SK-N-MC (cell line): ENCODE measurements around the gene ATP1B2.

ENCODE experiments used
- DNase-seq: peaks from one replicate; pipeline ENCODE4 v3.0.0-alpha.2; 2011; ENCODE audit warnings: low read depth, low spot score
- H3K27ac ChIP-seq: fragments of 200-600 bp; sonication (generic); 2 replicates; pipeline ENCODE4 v1.5.1; 2016; ENCODE audit warnings: mixed run types
- H3K36me3 ChIP-seq: fragments of 200-600 bp; sonication (generic); 2 replicates; pipeline ENCODE4 v1.6.1; 2017; ENCODE audit warnings: antibody characterized with exemption, low read length, mixed read lengths; ENCODE audit not compliant: insufficient read depth
- H3K4me3 ChIP-seq: fragments of 200-600 bp; sonication (generic); 2 replicates; pipeline ENCODE4 v1.5.1; 2016
- H3K9ac ChIP-seq: fragments of 200-600 bp; sonication (generic); 2 replicates; pipeline ENCODE4 v1.8.0; 2017; ENCODE audit warnings: mixed run types, mixed read lengths; ENCODE audit not compliant: insufficient read length
- H3K9me3 ChIP-seq: fragments of 200-600 bp; sonication (generic); 2 replicates; pipeline ENCODE4 v1.6.1; 2017; ENCODE audit warnings: low read depth, mild to moderate bottlenecking, antibody characterized with exemption, low read length, moderate library complexity, mixed read lengths
- EZH2 ChIP-seq: fragments of 200-600 bp; sonication (generic); IDR thresholded peaks from one replicate; pipeline ENCODE4 v1.6.1; 2017; ENCODE audit warnings: antibody characterized with exemption
- FOXP2 ChIP-seq: optimal IDR thresholded peaks from 2 replicates; pipeline ENCODE3; 2011; ENCODE audit warnings: mild to moderate bottlenecking, moderate library complexity; ENCODE audit not compliant: insufficient read depth; ENCODE audit errors: extremely low read length, control extremely low read depth
- POLR2AphosphoS5 ChIP-seq: IDR thresholded peaks from 2 replicates; pipeline ENCODE4 v1.6.1; 2012; ENCODE audit warnings: mild to moderate bottlenecking, low read depth, low read length, borderline replicate concordance

Gene ATP1B2

DNA sequence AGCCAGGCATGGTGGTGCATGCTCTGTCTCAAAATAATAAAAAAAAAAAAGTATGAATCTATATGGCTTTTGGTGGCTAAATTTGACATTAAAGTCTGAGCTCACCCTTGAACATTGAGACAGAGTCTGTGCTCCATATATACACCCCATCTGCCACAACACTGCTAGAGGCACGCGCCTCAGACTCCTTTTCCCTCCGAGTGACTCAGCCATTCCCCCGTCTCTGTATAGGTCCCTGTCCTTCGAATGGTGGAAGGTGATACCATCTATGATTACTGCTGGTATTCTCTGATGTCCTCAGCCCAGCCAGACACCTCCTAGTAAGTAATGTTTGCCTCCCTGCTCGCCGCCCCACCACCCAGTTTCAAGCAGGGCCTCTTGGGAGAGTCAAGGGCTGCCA, 49.8 kb downstream of the ATP1B2 start:
- H3K9me3 ChIP-seq: no peaks in the 10 kb centered on the region
- no peaks in the 10 kb centered on the region; the same call in 1 of the 2 replicates for H3K36me3 ChIP-seq
- H3K9ac ChIP-seq: no peak overlapping the region
- H3K27ac ChIP-seq: no peak overlapping the region
- TF ChIP-seq POLR2AphosphoS5: no peak
- TF ChIP-seq EZH2: no peak
- TF ChIP-seq FOXP2: no peak
- no peak for DNase-seq
- H3K4me3 ChIP-seq: no peak overlapping the region

DNA sequence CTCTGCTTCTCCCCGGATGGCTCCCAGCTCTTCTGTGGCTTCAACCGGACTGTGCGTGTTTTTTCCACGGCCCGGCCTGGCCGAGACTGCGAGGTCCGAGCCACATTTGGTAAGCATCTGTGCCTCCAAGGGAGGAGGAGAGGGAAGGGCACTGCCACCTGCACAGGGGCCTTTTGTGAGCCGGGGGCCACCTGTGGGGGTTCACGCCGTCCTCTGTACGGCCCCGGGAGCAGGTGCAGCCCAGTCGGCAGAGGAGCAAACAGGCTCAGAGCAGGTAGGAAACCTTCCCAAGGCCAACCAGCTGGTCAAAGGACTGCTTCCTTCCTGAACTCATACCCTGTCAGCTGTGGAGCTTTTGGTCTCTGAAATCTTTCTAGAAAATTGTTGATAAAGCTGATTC, 51.0 kb downstream of the ATP1B2 start:
- TF ChIP-seq POLR2AphosphoS5: no peak
- no peak for TF ChIP-seq EZH2
- no peak for TF ChIP-seq FOXP2
- DNase-seq: no peak
- no peaks in the 10 kb centered on the region for H3K9me3 ChIP-seq
- H3K27ac ChIP-seq: no peak overlapping the region
- H3K36me3 ChIP-seq: no peaks in the 10 kb centered on the region; the same call in 1 of the 2 replicates
- no peak overlapping the region for H3K9ac ChIP-seq
- no peak overlapping the region for H3K4me3 ChIP-seq

DNA sequence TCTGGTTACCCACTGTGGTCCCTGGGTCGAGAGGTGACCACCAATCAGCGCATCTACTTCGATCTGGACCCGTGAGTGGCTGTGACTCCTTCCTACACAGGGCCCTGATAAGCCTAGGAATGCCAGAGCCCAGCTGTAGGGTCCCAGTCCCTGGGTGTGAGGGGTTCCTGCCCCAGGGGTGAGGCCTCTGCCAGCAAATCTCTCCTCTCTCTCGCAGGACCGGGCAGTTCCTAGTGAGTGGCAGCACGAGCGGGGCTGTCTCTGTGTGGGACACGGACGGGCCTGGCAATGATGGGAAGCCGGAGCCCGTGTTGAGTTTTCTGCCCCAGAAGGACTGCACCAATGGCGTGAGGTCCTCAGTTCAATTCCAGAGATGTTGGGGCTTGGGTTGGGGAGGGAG, 52.0 kb downstream of the ATP1B2 start:
- H3K36me3 ChIP-seq: no peaks in the 10 kb centered on the region; the same call in 1 of the 2 replicates
- no peak overlapping the region for H3K4me3 ChIP-seq
- H3K27ac ChIP-seq: no peak overlapping the region
- DNase-seq: no peak
- H3K9ac ChIP-seq: no peak overlapping the region
- no peaks in the 10 kb centered on the region for H3K9me3 ChIP-seq
- TF ChIP-seq FOXP2: no peak
- TF ChIP-seq POLR2AphosphoS5: no peak
- no peak for TF ChIP-seq EZH2

GRCh38 chr17:7703584-7704479, 53.1 kb downstream of the ATP1B2 start:
- peak overlapping the region; percentile 1; the same call in 1 of the 2 replicates for H3K27ac ChIP-seq

GRCh38 chr17:7704601-7705268, 54.0 kb downstream of the ATP1B2 start, which contains the start of gene EFNB3:
Gene EFNB3 (plus strand): TSS chr17:7705202. CDS start chr17:7705599, 397 bp downstream.
- Histone ChIP-seq H3K4me3 (peak within 1 kb of the TSS; percentile 72), H3K9me3 (no peaks in the 10 kb centered on the region), H3K9ac (peak within 1 kb of the TSS; percentile 50), H3K27ac (peak within 1 kb of the TSS; percentile 1; the same call in 1 of the 2 replicates), H3K36me3 (no peaks in the 10 kb centered on the region; the same call in 1 of the 2 replicates)
- TF ChIP-seq FOXP2: no peak
- TF ChIP-seq POLR2AphosphoS5: no peak
- TF ChIP-seq EZH2: no peak
- DNase-seq: no peak

More at GRCh38 chr17:7703584-7704479, 53.1 kb downstream of the ATP1B2 start:
- no peak for TF ChIP-seq FOXP2
- TF ChIP-seq EZH2: no peak
- no peak for TF ChIP-seq POLR2AphosphoS5
- Histone ChIP-seq H3K36me3 (no peaks in the 10 kb centered on the region; the same call in 1 of the 2 replicates), H3K9ac (no peak overlapping the region), H3K9me3 (no peaks in the 10 kb centered on the region), H3K4me3 (peak overlapping the region; percentile 72)
- no peak for DNase-seq

DNA sequence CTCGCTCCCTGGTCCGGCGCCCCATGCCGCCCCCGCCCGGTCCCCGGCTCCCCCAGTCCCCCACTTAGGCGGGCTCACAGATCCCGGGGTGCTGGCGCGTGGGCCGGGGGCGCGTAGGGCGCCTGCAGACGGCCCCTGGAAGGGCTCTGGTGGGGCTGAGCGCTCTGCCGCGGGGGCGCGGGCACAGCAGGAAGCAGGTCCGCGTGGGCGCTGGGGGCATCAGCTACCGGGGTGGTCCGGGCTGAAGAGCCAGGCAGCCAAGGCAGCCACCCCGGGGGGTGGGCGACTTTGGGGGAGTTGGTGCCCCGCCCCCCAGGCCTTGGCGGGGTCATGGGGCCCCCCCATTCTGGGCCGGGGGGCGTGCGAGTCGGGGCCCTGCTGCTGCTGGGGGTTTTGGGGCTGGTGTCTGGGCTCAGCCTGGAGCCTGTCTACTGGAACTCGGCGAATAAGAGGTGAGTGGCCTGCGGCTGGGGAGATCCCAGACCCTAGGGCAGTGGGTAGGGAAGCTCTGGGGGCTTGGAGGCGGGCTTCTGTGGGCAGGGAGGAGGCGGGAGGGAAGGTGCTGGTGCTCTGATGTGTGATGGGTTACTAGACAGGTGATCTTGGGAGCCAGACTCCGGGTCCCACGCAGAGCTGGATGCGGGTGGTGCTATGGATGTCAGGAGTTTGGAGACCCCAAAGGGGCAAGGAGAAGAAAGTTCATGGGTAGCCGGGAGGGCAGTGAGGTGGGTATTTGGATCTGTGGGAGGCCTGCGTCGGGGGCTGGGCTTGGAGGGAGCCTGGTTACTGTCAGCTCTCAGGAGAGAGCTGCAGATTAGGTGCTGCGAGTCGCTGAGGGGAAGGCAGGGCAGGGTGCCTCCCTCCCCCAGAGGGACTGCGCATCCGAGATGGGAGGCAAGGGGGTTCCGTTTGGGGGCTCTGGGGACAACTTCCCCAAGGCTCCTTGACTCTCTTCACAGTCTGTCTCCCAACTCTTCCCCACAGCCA, 54.8 kb downstream of the ATP1B2 start:
- H3K27ac ChIP-seq: no peak overlapping the region
- no peaks in the 10 kb centered on the region for H3K9me3 ChIP-seq
- no peaks in the 10 kb centered on the region; the same call in 1 of the 2 replicates for H3K36me3 ChIP-seq
- no peak for DNase-seq
- TF ChIP-seq POLR2AphosphoS5 (no peak), FOXP2 (no peak), EZH2 (no peak)
- peak overlapping the region; percentile 72 for H3K4me3 ChIP-seq
- peak overlapping the region; percentile 50 for H3K9ac ChIP-seq

DNA sequence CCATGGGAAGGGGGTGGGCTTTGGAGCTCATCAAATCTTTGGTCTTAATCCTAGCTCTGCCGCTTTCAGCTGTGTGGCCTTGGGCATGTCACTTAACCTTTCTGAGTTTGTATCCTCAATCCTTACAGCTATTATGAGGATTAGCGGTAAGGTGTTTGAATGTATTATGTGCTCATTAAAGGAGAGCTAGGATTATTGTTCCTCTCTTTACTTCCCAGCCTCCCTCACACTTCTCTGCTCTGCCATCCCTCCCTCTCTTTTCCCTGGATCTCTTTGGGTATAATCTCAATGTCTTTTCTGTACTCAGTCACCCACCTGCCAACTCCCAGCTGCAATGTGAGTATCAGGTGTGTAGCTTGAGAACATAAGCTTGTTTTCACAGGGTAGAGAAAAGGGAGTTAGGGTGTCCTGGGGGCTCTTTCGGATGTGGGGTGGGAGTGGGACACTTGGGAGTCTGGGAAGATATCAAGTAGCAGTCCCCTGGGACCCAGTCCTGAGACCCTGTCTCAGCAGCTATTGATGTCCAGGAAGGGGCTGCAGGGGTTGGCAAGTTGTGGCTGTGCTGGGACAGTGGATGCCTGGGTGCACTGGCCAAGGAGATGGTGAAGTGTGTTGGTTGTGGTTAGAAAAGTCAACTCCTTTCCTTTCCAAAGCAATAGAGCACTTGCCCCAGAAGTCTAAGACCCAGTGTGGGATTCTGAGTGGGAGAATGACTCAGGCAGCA, 56.1 kb downstream of the ATP1B2 start:
- Histone ChIP-seq H3K9ac (no peak overlapping the region), H3K9me3 (no peaks in the 10 kb centered on the region), H3K4me3 (no peak overlapping the region), H3K27ac (no peak overlapping the region), H3K36me3 (no peaks in the 10 kb centered on the region; the same call in 1 of the 2 replicates)
- TF ChIP-seq POLR2AphosphoS5 (no peak), FOXP2 (no peak)
- no peak for DNase-seq
